ENCODE measurements around the gene TEDC1. TPM values are rescaled to one million over a fixed set of nuclear protein-coding genes. Genes with fewer than 3 reads are reported as not detected.
A peak's percentile ranks its signal among the peaks of the same experiment; 100 is the strongest.

TEDC1 gene
- total RNA-seq, 3 donors from 2014 or later = 53.7 to 58.7 (median 57.8) TPM

DNA sequence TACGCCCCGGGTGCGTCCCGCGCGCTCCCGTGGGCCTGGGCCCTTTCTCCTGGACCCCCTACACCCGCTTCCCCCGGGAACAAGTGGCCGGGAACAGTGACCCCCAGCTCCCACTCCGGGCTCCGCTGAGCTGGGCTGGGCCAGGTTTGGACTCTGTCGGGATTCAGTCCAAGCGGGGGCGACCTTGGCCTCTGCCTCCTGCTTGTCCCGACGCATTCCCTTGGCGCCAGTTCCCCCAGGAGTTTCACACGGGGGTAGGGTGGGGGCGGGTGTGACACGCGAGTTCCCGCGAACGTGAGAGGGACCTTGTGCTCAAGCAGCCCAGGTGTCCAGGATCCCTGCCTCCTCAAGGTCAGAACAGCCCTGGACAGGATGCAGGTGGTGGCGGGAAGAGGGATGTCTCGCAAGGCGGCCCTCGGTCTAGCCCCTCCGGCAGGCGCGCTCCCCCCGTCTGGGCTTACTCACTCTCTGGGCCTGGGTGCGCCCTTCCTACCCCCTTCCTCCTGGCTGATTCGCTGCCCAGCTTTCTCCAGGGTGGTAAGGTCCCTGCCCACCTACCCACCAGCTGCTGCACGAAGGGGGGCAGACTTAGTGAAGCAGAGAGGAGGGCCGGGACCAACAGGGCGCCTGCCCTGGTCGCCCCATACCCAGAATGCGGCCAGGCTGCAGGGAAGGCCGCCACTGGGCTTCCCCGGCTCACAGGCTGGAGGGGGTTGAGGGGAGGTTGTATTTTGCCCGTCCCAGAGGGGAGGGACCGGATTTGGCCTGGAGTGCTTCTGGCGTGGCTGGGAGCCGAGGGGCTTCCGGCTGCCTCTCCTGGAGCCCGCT lies 15.6 kb upstream of the TEDC1 start:
- Mint-ChIP-seq H3K36me3 (ENCODE audit: insufficient read depth) (no peaks in the 10 kb centered on the region), H3K4me3 (peak overlapping the region; percentile 59), H3K9me3 (no peaks in the 10 kb centered on the region), H3K27me3 (ENCODE audit: low read depth) (no peaks in the 10 kb centered on the region), H3K4me1 (ENCODE audit: low read depth) (peaks cover 22% of the 10 kb centered on the region)
- no peak for ATAC-seq
- no peak for DNase-seq

DNA sequence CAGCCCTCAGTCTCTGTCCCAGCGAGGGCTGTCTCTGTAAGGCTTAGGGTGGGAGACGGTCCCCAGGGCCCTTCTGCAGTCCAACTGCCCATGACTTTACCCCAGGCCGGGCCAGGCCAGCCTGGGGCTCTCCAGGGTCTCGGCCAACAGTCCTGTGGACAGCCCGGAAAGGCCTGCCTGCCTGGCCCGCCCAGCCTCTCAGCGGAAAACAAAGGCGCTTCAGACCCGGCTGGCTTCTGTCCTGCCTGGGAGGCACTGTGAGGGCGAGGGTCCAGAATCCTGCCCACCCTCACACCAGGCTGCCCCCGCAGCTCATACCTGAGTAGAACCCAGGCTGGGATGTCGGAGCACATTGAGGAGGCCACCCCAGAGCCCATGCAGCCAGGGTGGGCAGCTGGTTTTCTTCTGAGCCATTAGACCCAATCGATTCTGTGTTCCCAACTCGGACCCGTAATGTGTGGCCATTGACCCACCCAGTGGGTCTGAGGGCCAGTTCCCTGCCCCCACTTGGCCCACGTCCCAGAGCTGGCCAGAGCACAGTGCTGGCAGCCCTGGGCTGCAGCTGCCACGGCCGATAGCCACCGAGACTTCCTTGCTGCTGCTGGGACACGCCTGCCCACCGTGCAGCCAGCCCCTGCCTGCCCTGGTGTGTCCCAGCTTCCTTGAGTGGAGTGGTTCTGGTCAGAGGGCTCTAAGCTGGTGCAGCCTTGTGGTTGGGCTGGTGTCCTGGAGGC lies 14.8 kb upstream of the TEDC1 start:
- ATAC-seq (no peak), DNase-seq (no peak)
- H3K27me3 Mint-ChIP-seq (ENCODE audit: low read depth) = no peaks in the 10 kb centered on the region
- no peak overlapping the region for H3K4me3 Mint-ChIP-seq
- no peaks in the 10 kb centered on the region for H3K36me3 Mint-ChIP-seq (ENCODE audit: insufficient read depth)
- no peaks in the 10 kb centered on the region for H3K9me3 Mint-ChIP-seq
- peaks cover 30% of the 10 kb centered on the region for H3K4me1 Mint-ChIP-seq (ENCODE audit: low read depth)

DNA sequence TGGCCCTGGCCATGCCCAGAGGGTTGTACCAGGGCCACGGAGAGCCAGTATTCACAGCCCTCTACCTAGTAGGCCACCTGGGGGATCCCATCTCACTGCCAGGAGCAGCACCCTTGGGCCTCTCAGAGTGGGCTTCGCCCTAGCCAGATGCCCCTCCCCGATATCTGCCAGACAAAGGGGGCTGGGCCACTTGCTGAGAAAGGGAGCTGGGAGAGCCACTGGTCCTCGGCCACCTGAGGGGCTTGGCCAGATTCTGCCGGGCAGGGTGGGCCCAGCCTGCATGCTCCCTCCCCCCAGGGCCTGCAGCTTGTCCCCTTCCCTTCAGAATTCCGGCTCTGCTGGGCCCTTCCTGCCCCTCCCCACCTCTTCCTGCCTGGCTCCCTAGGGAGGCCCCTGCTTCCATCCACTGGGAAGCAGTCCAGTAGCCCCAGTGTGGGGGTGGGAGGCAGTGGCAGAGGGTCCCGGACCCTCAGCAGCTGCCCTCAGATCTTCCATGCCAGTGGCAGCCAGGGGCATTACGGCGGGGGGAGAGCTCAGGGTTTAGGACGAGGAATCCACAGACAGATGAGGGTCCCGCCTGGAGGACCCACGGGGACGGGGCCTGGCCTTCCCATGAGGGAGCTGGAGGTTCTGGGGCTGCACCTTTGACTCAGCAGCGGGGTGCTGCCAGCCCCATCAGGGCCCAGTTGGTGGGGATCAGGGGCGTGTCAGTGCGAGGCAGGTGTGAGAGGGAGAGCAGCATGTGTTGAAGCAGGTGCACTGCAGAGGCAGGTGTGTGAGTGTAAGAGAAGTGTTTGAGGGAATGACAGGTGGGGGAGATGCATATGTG lies 14.0 kb upstream of the TEDC1 start:
- ATAC-seq (no peak), DNase-seq (no peak)
- H3K36me3 Mint-ChIP-seq (ENCODE audit: insufficient read depth) = no peaks in the 10 kb centered on the region
- no peaks in the 10 kb centered on the region for H3K9me3 Mint-ChIP-seq
- peaks cover 36% of the 10 kb centered on the region for H3K4me1 Mint-ChIP-seq (ENCODE audit: low read depth)
- H3K27me3 Mint-ChIP-seq (ENCODE audit: low read depth) = no peaks in the 10 kb centered on the region
- H3K4me3 Mint-ChIP-seq = peak overlapping the region; percentile 38

DNA sequence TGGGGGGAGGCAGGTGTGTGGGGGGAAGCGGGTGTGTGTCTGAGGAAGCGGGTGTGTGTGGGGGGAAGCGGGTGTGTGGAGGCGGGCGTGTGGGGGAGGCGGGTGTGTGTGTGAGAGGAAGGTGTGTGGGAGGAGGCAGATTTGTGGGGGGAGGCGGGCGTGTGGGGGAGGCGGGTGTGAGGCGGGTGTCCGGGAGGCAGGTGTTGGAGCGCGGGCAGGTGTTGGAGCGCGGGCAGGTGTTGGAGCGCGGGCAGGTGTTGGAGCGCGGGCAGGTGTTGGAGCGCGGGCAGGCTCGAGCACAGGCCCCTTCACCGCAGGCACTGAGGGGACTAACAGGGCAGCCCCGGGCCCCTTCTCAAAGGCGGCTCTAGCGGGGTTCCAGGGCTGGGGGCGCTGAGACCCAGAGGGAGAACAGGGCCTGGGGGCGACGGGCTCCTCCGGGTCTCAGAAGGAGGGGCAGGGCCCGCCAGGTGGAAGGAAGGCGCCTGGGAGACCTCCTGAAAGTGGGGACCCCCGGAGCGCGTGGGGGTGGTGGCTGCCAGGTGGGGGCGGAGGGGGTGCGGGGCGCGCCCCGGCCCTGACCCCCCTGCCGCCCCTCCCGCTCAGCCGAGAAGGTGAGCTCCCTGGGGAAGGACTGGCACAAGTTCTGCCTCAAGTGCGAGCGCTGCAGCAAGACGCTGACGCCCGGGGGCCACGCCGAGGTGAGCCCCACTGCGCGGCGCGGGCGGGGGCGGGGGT lies 13.2 kb upstream of the TEDC1 start:
- no peaks in the 10 kb centered on the region for H3K27me3 Mint-ChIP-seq (ENCODE audit: low read depth)
- ATAC-seq = no peak
- no peaks in the 10 kb centered on the region for H3K9me3 Mint-ChIP-seq
- no peaks in the 10 kb centered on the region for H3K36me3 Mint-ChIP-seq (ENCODE audit: insufficient read depth)
- H3K4me3 Mint-ChIP-seq = no peak overlapping the region
- peaks cover 44% of the 10 kb centered on the region for H3K4me1 Mint-ChIP-seq (ENCODE audit: low read depth)
- peak; percentile 41 for DNase-seq

DNA sequence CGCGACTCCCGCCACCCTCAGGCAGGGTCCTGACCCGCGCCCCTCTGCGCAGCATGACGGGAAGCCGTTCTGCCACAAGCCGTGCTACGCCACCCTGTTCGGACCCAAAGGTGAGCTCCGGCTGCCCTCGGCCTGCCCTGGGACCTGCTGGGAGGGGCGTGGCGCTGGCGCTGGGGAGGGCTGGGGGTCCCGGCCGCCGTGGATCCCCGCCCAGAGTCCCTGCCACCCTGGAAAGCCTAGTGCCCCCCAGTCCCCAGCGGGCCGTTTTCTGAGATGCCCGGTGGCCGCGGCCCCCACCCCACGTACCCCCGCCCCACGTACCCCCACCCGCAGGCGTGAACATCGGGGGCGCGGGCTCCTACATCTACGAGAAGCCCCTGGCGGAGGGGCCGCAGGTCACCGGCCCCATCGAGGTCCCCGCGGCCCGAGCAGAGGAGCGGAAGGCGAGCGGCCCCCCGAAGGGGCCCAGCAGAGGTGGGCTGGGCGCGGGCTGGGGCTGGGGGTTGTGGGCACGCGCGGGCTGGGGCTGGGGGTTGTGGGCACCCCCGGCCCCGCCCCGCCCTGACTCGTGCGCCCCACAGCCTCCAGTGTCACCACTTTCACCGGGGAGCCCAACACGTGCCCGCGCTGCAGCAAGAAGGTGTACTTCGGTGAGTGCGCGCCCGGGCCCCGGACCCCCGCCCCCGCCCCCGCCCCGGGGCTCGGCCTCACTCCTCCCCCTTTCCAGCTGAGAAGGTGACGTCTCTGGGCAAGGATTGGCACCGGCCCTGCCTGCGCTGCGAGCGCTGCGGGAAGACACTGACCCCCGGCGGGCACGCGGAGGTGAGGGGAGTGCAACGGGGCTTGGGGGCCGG lies 12.4 kb upstream of the TEDC1 start:
- DNase-seq = no peak

DNA sequence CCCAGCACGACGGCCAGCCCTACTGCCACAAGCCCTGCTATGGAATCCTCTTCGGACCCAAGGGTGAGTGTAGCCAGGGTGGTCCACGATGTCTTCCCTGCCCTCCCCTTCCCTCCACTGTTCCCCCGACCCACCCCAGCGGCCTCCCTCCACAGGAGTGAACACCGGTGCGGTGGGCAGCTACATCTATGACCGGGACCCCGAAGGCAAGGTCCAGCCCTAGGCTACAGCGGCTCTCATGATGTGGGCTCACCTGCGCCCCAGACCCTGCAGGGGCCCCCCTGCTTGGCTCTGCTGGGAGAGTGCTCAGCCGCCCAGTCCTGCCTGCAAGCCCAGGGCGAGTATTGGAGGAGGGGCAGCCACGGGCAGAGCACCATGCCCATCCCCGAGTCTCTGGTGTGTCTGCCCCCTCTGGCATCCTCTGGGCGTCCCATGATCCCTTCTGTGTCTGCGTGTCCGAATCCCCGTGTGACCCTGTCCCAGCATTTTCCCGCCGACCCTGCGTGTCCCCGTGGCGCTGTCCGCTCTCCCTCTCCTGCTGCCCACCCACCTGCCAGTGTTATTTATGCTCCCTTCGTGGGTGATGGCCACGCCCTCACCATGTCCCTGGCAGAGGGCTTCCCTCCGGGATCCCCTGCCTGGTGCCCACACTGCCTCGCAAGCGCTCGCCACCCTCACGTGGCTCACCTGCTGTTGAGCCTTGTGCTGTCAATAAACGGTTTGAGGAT lies 11.5 kb upstream of the TEDC1 start:
- no peak for ATAC-seq
- DNase-seq = no peak
- H3K4me3 Mint-ChIP-seq = peak overlapping the region; percentile 16
- H3K9me3 Mint-ChIP-seq = no peaks in the 10 kb centered on the region
- H3K27me3 Mint-ChIP-seq (ENCODE audit: low read depth) = no peaks in the 10 kb centered on the region
- H3K36me3 Mint-ChIP-seq (ENCODE audit: insufficient read depth) = no peaks in the 10 kb centered on the region
- H3K4me1 Mint-ChIP-seq (ENCODE audit: low read depth) = peaks cover 54% of the 10 kb centered on the region

More for the DNA sequence above, 12.4 kb upstream of the TEDC1 start:
- no peaks in the 10 kb centered on the region for H3K36me3 Mint-ChIP-seq (ENCODE audit: insufficient read depth)
- H3K27me3 Mint-ChIP-seq (ENCODE audit: low read depth) = no peaks in the 10 kb centered on the region
- no peaks in the 10 kb centered on the region for H3K9me3 Mint-ChIP-seq
- H3K4me1 Mint-ChIP-seq (ENCODE audit: low read depth) = peaks cover 47% of the 10 kb centered on the region
- no peak for ATAC-seq
- H3K4me3 Mint-ChIP-seq = no peak overlapping the region

DNA sequence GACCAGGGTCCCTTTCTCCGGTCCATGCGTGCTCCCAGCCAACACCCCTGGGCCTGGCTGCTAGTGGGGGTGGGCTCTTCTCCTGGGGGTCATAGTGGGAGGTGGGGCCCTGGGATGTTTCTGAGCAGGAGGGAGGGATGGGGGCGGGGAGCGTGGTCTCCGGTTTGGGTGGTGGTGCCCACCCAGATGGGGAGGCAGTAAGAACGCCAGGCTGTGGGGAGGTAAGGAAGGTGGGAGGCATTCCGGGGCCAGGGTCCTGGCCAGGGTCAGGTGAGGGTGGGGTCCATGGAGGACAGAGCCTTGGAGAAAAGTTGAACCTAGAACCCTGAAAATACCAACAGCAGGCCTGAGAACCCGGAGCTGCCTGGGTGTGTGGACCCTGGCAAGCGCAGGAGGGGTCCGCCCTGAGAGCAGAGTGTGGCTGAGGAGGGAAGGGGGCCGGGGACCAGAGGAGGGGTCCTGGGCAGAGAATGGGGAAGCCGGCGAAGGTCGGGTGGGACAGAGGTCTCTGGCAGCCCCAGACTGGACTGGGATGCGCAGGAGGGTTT lies 10.8 kb upstream of the TEDC1 start:
- no peak for ATAC-seq
- H3K4me3 Mint-ChIP-seq = no peak overlapping the region
- no peaks in the 10 kb centered on the region for H3K36me3 Mint-ChIP-seq (ENCODE audit: insufficient read depth)
- H3K9me3 Mint-ChIP-seq = no peaks in the 10 kb centered on the region
- no peak for DNase-seq
- H3K27me3 Mint-ChIP-seq (ENCODE audit: low read depth) = no peaks in the 10 kb centered on the region
- H3K4me1 Mint-ChIP-seq (ENCODE audit: low read depth) = peaks cover 60% of the 10 kb centered on the region

DNA sequence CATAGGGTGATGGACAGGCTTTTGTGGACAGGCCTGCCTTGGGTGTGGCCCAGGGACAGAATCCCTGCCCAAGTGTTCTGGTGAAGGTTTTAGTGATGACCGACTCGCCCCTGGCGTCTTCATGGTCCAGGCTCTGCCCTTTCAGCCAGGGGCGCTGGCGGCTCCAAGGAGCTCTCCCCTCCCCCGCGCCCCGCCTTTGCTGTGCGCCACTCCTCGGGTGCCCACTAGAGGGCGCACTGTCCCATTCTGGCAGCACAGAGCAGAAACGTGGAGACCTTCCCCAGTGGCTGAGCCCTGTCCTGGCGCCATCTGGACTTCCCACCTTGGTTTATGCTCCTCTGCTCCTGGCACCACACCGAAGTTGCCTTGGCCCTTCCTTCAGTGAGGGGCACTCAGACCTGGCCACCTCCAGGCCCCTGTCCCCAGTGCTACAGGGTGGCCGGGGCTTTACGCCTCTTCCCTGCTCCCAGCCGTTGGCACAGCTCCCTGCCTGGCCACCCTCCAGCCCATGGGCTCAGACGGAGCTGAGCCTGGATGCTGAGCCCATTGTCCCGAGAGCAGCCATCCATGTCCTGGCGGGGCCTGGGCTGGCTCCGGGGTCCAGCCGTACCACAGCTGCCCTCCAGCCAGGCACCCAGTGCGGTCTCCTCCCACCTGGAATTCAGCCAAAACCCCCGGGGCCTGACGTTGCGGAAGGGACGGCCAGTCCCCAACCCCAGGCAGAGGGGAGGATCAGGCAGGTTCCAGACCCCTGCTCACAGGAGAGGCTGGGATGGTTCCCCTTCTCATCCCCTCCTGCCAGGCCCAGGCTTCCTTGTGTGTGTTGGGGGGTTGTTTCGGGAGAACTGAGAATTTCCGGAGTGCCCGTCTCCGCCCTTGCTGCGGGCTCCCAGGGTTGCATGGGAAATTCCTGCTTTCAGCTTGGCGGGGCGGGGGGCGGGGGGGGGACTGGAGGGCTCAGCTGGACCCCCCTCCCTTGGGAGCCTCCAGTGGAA lies 9.9 kb upstream of the TEDC1 start:
- Mint-ChIP-seq H3K4me1 (ENCODE audit: low read depth) (peaks cover 66% of the 10 kb centered on the region), H3K9me3 (no peaks in the 10 kb centered on the region), H3K4me3 (peak overlapping the region; percentile 73), H3K27me3 (ENCODE audit: low read depth) (no peaks in the 10 kb centered on the region), H3K36me3 (ENCODE audit: insufficient read depth) (no peaks in the 10 kb centered on the region)
- DNase-seq (peak; percentile 87), ATAC-seq (peak; percentile 64 to 66)

DNA sequence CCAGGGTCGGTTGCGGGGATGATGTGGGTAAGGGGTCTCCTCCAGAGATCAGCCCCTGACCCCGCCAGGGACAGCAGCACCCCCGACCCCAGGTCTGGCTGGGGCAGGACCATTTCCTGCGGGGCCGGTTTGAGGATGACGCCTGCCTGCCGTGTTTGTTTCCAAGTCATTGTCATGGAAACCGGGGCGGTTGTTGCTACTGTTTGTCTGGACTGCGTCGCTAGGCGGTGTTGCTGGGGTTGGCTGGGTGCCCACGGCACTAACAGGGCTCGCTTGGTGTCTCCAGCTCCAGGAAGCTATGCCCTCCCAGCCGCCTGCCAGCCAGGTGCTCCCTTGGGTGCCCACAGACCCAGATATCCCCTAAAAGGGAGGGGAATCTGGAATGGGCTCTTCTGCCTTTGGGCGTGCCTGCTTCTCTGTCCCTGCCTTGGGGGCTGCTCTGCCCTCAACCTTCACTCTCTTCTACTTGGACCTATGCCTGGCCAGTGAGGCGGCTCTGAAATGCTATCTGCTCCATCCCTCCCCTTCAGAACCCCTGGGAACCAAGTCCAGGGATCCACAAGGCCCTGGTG lies 9.1 kb upstream of the TEDC1 start:
- DNase-seq = peak; percentile 83
- peak overlapping the region; percentile 75 for H3K4me3 Mint-ChIP-seq
- peak; percentile 66 to 69 for ATAC-seq
- peaks cover 61% of the 10 kb centered on the region for H3K4me1 Mint-ChIP-seq (ENCODE audit: low read depth)
- no peaks in the 10 kb centered on the region for H3K27me3 Mint-ChIP-seq (ENCODE audit: low read depth)
- no peaks in the 10 kb centered on the region for H3K36me3 Mint-ChIP-seq (ENCODE audit: insufficient read depth)
- no peaks in the 10 kb centered on the region for H3K9me3 Mint-ChIP-seq

DNA sequence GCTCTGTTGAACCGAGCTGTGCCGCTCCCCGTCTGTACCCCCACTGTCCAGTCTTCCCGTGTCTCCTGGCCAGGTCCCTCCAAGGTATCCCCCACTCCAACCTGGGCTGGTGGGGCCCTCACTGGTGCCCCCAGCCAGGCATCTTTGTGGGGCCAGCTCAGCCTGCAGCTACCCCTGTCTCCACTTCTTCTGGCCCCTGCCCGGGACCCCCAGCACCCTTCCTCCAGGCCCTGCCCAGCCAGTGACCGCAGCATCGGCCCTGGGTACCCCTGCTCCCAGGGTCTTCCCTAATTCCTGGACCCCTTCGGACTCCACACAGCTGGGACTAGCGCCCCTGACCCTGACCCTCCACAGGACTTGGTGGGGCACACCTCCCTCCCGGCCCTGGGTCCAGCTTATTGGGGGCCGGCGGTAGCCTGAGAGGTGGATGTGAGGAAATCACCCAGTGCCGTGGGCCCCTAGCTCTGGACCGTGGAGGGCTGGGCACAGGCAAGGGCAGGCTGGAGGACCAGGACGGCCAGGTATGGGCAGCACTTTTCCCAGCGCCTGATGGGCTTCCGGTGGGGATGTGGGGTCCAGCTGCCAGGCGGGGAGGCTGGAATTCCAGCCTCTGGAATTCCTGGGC lies 8.4 kb upstream of the TEDC1 start:
- DNase-seq (no peak), ATAC-seq (no peak)
- Mint-ChIP-seq H3K4me3 (peak overlapping the region; percentile 75), H3K36me3 (ENCODE audit: insufficient read depth) (no peaks in the 10 kb centered on the region), H3K4me1 (ENCODE audit: low read depth) (peaks cover 56% of the 10 kb centered on the region), H3K9me3 (no peaks in the 10 kb centered on the region), H3K27me3 (ENCODE audit: low read depth) (no peaks in the 10 kb centered on the region)
